ENCODE data around the gene PNMT.

PNMT gene

DNA sequence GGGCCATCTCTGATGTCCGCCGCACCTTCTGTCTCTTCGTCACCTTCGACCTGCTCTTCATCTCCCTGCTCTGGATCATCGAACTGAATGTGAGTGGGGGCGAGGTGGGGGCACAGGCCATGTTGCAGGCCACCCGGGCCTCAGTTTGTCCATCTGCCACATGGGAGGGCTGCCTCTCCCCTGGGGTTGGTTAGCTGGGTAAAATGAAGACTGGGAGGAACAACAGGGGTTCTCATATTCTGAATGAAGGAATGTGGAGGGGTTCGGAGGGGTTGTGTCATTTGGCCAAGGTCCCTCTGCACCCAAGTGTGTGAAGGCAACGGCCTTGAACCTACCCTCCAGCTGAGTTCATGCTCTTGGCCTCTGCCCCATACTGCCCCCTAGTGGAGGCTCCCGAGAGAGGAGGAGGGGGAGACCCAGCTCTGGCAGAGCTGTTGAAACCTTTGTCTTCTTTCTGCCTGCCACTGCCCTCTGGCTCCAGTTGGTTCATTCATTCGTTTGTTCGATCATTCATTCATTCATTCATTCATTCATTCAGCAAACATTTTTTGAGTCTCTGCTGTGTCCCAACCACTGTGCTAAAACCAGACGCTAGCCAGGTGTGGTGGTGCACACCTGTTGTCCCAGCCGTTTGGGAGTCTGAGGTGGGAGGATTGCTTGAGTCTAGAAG, 14.5 kb upstream of the PNMT start:
- peak; percentile 89 for DNase-seq (ENCODE audit: low spot score)

DNA sequence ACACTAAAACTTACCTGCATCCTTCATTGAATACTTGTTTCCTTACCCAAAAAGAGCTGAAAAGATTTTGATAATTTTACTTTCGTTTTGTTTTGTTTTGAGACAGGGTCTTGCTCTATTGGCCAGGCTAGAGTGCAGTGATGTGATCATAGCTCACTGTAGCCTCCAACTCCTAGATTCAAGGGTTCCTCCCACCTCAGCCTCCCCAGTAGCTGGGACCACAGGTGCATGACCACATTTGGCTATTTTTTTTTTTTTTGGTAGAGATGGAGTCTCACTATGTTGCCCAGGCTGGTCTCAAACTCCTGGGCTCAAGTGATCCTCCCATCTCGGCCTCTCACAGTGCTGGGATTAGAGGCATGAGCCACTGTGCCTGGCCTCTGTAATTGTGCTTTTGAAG, 13.1 kb upstream of the PNMT start:
- DNase-seq (ENCODE audit: low spot score) = no peak

DNA sequence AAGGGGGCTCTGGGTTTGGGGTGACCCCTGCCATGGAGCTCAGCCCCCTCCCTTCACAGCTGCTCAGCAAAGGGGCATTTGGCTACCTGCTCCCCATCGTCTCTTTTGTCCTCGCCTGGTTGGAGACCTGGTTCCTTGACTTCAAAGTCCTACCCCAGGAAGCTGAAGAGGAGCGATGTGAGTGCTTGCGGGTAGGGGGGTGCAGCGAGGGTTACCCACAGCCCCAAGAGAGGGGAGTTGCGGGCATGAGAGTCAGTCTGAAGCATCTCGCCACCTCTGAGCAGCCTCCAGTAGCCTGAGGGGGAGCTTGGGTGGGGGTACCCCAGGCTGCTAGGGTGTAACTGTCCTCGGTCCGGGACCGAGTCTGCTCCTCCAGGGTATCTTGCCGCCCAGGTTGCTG, 9.9 kb upstream of the PNMT start:
- no peak for DNase-seq (ENCODE audit: low spot score)

- no peak for DNase-seq (ENCODE audit: low spot score)
Observed at GRCh38 chr17:39658760-39659159, 9.5 kb upstream of the PNMT start.

GRCh38 chr17:39659279-39660010, 8.8 kb upstream of the PNMT start:
- DNase-seq (ENCODE audit: low spot score) = no peak

DNA sequence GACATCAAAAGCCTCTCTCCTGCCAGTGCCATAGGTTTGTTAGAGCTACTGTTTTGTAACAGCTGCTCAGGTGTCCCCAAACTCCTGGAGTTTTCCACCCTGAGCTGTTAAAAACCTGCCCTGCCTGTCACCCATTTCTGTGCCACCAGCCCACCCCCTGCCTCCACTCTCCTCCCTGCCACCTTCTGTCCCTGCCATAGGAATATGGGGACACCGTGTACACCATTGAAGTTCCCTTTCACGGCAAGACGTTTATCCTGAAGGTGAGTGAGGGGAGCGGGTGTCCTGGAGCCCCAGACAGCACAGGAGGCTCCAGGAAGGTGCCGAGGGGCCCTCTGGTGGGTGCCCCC, 8.3 kb upstream of the PNMT start:
- DNase-seq (ENCODE audit: low spot score) = no peak

DNA sequence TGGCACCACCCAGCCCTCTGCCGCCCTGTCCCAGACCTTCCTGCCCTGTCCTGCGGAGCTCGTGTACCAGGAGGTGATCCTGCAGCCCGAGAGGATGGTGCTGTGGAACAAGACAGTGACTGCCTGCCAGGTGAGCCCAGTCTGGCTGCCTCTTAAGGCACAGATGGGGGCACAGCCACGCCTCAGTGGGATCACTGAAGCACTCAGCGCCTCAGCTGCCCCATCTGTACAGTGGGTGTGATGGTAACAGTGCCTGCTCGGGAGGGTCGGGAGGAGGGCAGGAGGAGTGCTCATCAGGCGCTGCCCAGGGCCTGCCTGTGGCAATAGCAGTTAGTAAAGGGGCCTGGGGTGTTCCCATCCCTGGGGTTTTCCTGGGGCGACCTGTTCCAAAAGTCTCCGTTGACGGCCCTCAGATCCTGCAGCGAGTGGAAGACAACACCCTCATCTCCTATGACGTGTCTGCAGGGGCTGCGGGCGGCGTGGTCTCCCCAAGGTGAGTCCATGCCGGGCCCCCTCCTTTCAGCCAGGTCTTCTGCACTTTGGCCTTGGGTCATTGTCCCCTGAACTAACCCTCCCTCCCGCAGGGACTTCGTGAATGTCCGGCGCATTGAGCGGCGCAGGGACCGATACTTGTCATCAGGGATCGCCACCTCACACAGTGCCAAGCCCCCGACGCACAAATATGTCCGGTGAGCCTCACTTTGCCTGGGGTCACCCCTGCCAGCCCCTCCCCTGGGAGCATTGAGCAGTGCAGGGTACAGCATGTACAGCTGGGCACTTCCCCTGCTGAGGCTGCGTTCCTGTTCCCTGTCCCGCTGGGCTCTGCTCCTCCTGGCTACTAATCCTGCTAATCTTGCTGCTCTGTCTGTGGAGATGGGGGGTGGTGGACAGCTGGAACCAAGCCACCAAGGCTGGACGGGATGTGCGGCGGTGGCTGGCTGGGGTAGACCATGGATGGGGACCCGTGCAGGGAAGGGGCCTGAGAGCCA, 7.6 kb upstream of the PNMT start:
- no peak for DNase-seq (ENCODE audit: low spot score)

DNA sequence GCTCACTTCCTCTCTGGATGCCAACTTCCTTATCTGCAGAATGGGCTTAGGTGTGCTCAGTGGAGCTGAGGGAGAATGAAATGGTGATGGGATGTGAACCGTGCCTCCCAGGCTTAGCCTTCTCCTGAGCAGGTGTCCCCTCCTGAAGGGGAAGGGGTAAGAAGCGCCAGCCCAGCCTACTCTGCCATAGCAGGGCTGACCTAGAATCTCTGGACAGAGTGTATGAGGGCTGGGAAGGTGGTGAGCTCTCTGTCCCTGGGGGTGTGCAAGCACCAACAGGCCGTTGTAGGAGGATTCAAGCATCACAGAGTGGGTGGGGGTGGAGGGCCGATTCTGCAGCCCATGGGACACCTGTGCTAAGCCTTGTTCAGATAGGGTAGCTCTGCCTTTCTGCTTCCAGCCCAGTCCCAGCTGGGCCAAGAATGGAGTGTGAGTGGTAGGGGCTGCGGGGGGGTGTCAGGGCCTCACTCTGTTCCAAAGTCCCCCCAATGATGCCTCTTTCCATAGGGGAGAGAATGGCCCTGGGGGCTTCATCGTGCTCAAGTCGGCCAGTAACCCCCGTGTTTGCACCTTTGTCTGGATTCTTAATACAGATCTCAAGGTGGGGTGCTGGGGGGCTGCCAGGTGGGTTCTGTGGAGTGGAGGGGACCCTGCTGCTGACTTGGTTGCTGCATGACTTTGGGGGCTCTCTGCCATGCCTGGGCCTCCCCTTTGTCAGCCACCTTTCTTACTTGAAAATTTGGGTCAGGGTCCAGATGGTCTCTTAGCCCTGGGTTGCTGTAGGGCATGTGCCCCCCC, 6.3 kb upstream of the PNMT start:
- DNase-seq (ENCODE audit: low spot score) = no peak

DNA sequence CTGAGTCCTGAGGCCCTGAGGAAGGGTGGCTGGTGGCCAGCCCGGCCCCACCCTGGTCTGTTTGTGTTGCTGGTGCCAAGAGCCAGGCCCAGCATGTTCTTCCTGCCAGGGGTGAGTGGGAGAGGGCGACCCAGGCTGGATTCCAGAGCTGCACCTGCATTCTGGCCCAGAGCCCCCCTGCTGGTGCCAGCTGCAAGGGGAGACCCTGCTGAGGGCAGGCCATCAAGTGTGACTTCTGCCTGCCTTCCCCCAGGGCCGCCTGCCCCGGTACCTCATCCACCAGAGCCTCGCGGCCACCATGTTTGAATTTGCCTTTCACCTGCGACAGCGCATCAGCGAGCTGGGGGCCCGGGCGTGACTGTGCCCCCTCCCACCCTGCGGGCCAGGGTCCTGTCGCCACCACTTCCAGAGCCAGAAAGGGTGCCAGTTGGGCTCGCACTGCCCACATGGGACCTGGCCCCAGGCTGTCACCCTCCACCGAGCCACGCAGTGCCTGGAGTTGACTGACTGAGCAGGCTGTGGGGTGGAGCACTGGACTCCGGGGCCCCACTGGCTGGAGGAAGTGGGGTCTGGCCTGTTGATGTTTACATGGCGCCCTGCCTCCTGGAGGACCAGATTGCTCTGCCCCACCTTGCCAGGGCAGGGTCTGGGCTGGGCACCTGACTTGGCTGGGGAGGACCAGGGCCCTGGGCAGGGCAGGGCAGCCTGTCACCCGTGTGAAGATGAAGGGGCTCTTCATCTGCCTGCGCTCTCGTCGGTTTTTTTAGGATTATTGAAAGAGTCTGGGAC, 5.5 kb upstream of the PNMT start:
- no peak for DNase-seq (ENCODE audit: low spot score)

- no peak for DNase-seq (ENCODE audit: low spot score)
Observed at GRCh38 chr17:39663340-39663687, 4.9 kb upstream of the PNMT start.

GRCh38 chr17:39663688-39664580, 4.3 kb upstream of the PNMT start:
- DNase-seq (ENCODE audit: low spot score) = peak; percentile 69

GRCh38 chr17:39664581-39665561, 3.4 kb upstream of the PNMT start, which contains the start of gene TCAP:
TCAP (plus strand) TSS chr17:39665349; CDS start chr17:39665360, 11 bp downstream.
- no peak for DNase-seq (ENCODE audit: low spot score)

DNA sequence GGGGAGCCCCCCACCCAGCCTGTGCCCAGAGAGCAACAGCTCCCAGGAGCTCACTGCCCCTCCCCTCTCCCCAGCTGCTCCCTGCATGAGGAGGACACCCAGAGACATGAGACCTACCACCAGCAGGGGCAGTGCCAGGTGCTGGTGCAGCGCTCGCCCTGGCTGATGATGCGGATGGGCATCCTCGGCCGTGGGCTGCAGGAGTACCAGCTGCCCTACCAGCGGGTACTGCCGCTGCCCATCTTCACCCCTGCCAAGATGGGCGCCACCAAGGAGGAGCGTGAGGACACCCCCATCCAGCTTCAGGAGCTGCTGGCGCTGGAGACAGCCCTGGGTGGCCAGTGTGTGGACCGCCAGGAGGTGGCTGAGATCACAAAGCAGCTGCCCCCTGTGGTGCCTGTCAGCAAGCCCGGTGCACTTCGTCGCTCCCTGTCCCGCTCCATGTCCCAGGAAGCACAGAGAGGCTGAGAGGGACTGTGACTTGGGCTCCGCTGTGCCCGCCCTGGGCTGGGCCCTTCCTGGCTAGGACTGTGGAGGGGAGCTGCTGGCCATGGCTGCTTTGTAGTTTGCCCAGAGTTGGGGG, 2.5 kb upstream of the PNMT start:
- DNase-seq (ENCODE audit: low spot score) = no peak

- DNase-seq (ENCODE audit: low spot score) = no peak
Observed at GRCh38 chr17:39666231-39666600, 2.0 kb upstream of the PNMT start.

DNA sequence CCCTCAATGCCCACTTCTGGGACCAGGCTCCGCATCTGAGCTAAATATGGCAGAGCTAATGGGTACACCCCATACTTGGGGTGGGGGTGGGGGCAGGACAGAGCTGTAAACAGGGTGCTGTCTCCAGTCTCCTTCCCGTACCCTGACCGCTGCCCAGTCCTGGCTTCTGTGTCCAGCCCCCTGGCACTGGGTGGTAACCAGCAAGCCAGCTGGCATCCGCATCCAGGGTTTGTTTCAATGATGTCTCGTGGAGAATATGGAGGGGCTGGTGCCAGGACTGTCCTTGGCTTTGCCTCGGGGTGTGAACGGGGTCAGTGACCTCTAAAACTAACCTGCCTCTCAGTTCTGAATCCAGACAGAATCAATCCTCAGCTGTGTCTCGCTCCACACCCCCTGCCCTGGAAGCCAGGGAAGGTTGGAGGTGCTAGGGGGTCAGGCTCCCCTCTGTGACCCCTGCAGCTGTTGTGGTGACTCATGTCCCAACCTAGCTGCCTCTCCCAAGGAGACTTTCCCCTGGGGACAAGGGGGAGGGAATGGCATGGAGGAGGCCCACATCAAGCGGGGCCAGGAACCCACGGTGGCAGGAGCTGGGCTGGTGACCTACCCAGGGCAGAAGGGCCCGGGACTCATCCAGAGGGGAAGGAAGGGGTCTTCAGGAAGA, 1.5 kb upstream of the PNMT start:
- DNase-seq (ENCODE audit: low spot score) = no peak

- DNase-seq (ENCODE audit: low spot score) = no peak
Observed at GRCh38 chr17:39667262-39667944, 850 bp upstream of the PNMT start.
